ENCODE results near the gene ASB15.

DNA sequence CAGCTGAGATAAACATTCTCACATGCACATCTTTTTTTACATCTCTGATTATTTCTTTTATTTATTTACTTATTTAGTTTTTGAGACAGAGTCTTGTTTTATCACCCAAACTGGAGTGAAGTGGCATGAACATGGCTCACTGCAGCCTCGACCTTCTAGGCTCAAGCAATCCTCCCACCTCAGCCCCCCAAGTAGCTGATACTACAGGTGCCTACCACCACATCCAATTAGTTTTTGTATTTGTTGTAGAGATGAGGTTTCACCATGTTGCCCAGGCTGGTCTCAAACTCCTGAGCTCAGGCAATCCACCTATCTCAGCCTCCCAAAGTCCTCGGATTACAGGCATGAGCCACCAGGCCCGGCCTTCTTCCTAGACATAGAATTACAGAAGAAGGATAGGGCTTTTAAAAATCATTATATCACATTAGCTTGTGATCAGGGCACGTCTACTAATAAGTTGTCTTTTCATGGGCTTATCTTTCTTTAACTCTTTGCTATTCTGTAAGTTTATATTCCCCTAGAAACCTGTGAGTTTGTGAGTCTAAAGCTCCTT is 5.9 kb downstream of the ASB15 start:
- TF ChIP-seq, protein P1, sequence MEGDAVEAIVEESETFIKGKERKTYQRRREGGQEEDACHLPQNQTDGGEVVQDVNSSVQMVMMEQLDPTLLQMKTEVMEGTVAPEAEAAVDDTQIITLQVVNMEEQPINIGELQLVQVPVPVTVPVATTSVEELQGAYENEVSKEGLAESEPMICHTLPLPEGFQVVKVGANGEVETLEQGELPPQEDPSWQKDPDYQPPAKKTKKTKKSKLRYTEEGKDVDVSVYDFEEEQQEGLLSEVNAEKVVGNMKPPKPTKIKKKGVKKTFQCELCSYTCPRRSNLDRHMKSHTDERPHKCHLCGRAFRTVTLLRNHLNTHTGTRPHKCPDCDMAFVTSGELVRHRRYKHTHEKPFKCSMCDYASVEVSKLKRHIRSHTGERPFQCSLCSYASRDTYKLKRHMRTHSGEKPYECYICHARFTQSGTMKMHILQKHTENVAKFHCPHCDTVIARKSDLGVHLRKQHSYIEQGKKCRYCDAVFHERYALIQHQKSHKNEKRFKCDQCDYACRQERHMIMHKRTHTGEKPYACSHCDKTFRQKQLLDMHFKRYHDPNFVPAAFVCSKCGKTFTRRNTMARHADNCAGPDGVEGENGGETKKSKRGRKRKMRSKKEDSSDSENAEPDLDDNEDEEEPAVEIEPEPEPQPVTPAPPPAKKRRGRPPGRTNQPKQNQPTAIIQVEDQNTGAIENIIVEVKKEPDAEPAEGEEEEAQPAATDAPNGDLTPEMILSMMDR (IDR thresholded peaks at IDR 0.05) = no peak
- no peak for TF ChIP-seq EP300 (IDR thresholded peaks at IDR 0.05)
